BJ (cell line): ENCODE data around the gene TNFRSF21. TPM values are rescaled to one million over a fixed set of nuclear protein-coding genes. Genes with fewer than 3 reads are reported as not detected.
"Not testable (repeated sequence)": the region's sequence is repeated elsewhere in the genome, so short reads cannot be mapped to it uniquely, and the experiment has no call there.

Experiments
- CTCF ChIA-PET: fragments of 350-600 bp; formaldehyde crosslinking; extraction: SDS; loops from one replicate; lab custom pipeline; 2021; ENCODE audit warnings: antibody characterized with exemption, inconsistent platforms; lab: Yijun Ruan, JAX
- POLR2A ChIA-PET: fragments of 300-600 bp; sonication (Branson Sonifier 250); formaldehyde crosslinking; extraction: SDS; loops from one replicate; lab custom pipeline; 2021; ENCODE audit warnings: antibody characterized with exemption; lab: Charles Lee
- DNase-seq: peaks from one replicate; pipeline ENCODE4 v3.0.0-alpha.2; 2011; ENCODE audit warnings: low read depth
- H3K27me3 ChIP-seq: 2 replicates; pipeline ENCODE4 v1.6.0; 2011; ENCODE audit warnings: low read length; ENCODE audit not compliant: control insufficient read depth, insufficient read depth
- H3K36me3 ChIP-seq: 2 replicates; pipeline ENCODE4 v1.5.1; 2011; ENCODE audit warnings: low read length; ENCODE audit not compliant: control insufficient read depth, insufficient read depth
- H3K4me3 ChIP-seq: 2 replicates; pipeline ENCODE4 v1.5.1; 2011; ENCODE audit warnings: low read depth, mild to moderate bottlenecking, control low read depth, low read length
- CTCF ChIP-seq: IDR thresholded peaks from 2 replicates; pipeline ENCODE4 v1.5.1; 2011; ENCODE audit warnings: low read depth, mild to moderate bottlenecking, control low read depth, inconsistent platforms, low read length, moderate library complexity; ENCODE audit not compliant: insufficient read depth
- polyA plus RNA-seq: library from polyadenylated mRNA; depleted of rRNA; stranded (reverse); fragments of >200 nt; gene quantifications from 2 replicates; pipeline ENCODE4 v1.2.3, GENCODE V29; 2011

The TNFRSF21 gene
- polyA plus RNA-seq, 1 experiment, result 3.6 TPM

- Histone ChIP-seq H3K36me3 (no peaks in the 10 kb centered on the region), H3K27me3 (peaks cover 1% of the 10 kb centered on the region; the same call in 1 of the 2 replicates), H3K4me3 (no peak overlapping the region)
- POLR2A ChIA-PET, result no interaction called here
- CTCF ChIA-PET, result no interaction called here
- no peak for DNase-seq
- TF ChIP-seq CTCF, result no peak
Observed at GRCh38 chr6:47337519-47337918, 27.8 kb upstream of the TNFRSF21 start.

- no peak for DNase-seq
- CTCF ChIA-PET, result interaction anchor here (1.3 kb wide), 1 partner anchor 10 kb away, joined by 3 read pairs; no protein-coding TSS in a partner anchor
- Histone ChIP-seq H3K36me3 (no peaks in the 10 kb centered on the region), H3K4me3 (no peak overlapping the region), H3K27me3 (peaks cover 1% of the 10 kb centered on the region; the same call in 1 of the 2 replicates)
- TF ChIP-seq CTCF, result no peak
- POLR2A ChIA-PET, result no interaction called here
Observed at GRCh38 chr6:47336334-47336733, 26.6 kb upstream of the TNFRSF21 start.

- POLR2A ChIA-PET, result no interaction called here
- H3K4me3 ChIP-seq, result no peak overlapping the region
- no peaks in the 10 kb centered on the region for H3K36me3 ChIP-seq
- H3K27me3 ChIP-seq, result peaks cover 1% of the 10 kb centered on the region; the same call in 1 of the 2 replicates
- CTCF ChIA-PET, result interaction anchor here (1.1 to 1.2 kb wide), 2 partner anchors 10 to 18 kb away, joined by 3 read pairs; no protein-coding TSS in a partner anchor
- no peak for DNase-seq
- TF ChIP-seq CTCF, result no peak
Observed at GRCh38 chr6:47335466-47335865, 25.8 kb upstream of the TNFRSF21 start.

GRCh38 chr6:47334334-47334733, 24.6 kb upstream of the TNFRSF21 start:
- CTCF ChIA-PET, result interaction anchor here (0.9 to 1.2 kb wide), 2 partner anchors 8 to 11 kb away, joined by 3 read pairs; no protein-coding TSS in a partner anchor
- Histone ChIP-seq H3K4me3 (no peak overlapping the region), H3K36me3 (no peaks in the 10 kb centered on the region), H3K27me3 (peaks cover 1% of the 10 kb centered on the region; the same call in 1 of the 2 replicates)
- POLR2A ChIA-PET, result no interaction called here
- TF ChIP-seq CTCF, result no peak
- no peak for DNase-seq

- POLR2A ChIA-PET, result interaction anchor here (0.6 kb wide), 1 partner anchor 33 kb away, joined by 4 read pairs; no protein-coding TSS in a partner anchor
Observed at GRCh38 chr6:47328606-47329005, 18.9 kb upstream of the TNFRSF21 start.

GRCh38 chr6:47328139-47328538, 18.4 kb upstream of the TNFRSF21 start:
- POLR2A ChIA-PET, H3K4me3 ChIP-seq, H3K27me3 ChIP-seq, DNase-seq, H3K36me3 ChIP-seq: not testable (repeated sequence)
- CTCF ChIA-PET, result interaction anchor here (0.7 kb wide), 1 partner anchor 297 kb away, joined by 3 read pairs; no protein-coding TSS in a partner anchor

More at GRCh38 chr6:47328606-47329005, 18.9 kb upstream of the TNFRSF21 start:
- H3K27me3 ChIP-seq, CTCF ChIA-PET, H3K4me3 ChIP-seq, DNase-seq, H3K36me3 ChIP-seq: not testable (repeated sequence)
